ENCODE results near the gene MRPL45. TPM values are rescaled to one million over a fixed set of nuclear protein-coding genes. Genes with fewer than 3 reads are reported as not detected.

MRPL45 gene
- total and polyA plus RNA-seq, 2 of the 13 experiments (the other 11 are each of a cell fraction or from before 2014, with no cell fraction given): 89.5 to 157 TPM

DNA sequence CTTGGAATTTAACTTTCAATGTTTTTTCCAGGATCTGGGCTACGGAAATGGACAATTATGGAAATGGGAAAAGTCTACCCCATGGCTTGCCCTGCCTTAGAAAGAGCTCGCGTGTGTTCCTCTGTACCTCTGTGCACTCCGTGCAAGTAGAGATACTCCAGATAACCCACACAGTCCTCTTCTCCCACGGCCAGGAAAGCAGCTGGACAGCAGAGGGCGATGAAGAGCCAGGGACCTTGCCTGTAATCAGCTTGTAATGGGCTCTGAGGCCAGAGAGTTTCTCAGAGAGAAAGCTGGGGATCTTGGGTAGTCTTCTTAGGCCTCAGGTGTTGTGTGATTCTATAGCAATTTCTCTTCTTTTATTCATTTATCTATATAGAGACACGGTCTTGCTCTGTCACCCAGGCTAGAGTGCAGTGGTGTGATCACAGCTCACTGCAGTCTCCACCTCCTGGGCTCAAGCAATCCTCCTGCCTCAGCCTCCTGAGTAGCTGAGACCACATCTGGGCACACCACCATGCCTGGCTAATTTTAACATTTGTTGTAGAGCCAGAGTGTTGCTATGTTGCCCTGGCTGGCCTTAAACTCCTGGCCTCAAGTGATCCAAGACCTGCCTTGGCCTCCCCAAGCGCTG is 52.2 kb downstream of the MRPL45 start (continued):
- TF ChIP-seq XRCC5 (optimal IDR thresholded peaks at IDR 0.05; ENCODE audit: low read length): peak; percentile 98
- TF ChIP-seq ZIK1 (CRISPR knock-in tag; IDR thresholded peaks at IDR 0.05; ENCODE audit: borderline replicate concordance, low read depth): no peak
- TF ChIP-seq SOX5 (CRISPR knock-in tag; IDR thresholded peaks at IDR 0.05; ENCODE audit: borderline replicate concordance): peak; percentile 28; the same call in 1 of the 2 replicates
- no peak for TF ChIP-seq ARNT (IDR thresholded peaks at IDR 0.05)
- TF ChIP-seq HMGA1 (CRISPR knock-in tag; conservative IDR thresholded peaks at IDR 0.05): no peak
- no peak for TF ChIP-seq NCOR1 (IDR thresholded peaks at IDR 0.05; ENCODE audit: borderline replicate concordance, low read length)
- TF ChIP-seq SKI (IDR thresholded peaks at IDR 0.05; ENCODE audit: partially characterized antibody): no peak
- TF ChIP-seq, protein P1, sequence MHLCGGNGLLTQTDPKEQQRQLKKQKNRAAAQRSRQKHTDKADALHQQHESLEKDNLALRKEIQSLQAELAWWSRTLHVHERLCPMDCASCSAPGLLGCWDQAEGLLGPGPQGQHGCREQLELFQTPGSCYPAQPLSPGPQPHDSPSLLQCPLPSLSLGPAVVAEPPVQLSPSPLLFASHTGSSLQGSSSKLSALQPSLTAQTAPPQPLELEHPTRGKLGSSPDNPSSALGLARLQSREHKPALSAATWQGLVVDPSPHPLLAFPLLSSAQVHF (CRISPR knock-in tag; IDR thresholded peaks at IDR 0.05): no peak
- no peak for TF ChIP-seq ARNTL (CRISPR knock-in tag; IDR thresholded peaks at IDR 0.05)
- TF ChIP-seq ZNF749 (CRISPR knock-in tag; IDR thresholded peaks at IDR 0.05; ENCODE audit: borderline replicate concordance): no peak
- TF ChIP-seq GATAD1 (CRISPR knock-in tag; IDR thresholded peaks at IDR 0.05): peak; percentile 25; the same call in 1 of the 2 replicates
- TF ChIP-seq, protein P2, sequence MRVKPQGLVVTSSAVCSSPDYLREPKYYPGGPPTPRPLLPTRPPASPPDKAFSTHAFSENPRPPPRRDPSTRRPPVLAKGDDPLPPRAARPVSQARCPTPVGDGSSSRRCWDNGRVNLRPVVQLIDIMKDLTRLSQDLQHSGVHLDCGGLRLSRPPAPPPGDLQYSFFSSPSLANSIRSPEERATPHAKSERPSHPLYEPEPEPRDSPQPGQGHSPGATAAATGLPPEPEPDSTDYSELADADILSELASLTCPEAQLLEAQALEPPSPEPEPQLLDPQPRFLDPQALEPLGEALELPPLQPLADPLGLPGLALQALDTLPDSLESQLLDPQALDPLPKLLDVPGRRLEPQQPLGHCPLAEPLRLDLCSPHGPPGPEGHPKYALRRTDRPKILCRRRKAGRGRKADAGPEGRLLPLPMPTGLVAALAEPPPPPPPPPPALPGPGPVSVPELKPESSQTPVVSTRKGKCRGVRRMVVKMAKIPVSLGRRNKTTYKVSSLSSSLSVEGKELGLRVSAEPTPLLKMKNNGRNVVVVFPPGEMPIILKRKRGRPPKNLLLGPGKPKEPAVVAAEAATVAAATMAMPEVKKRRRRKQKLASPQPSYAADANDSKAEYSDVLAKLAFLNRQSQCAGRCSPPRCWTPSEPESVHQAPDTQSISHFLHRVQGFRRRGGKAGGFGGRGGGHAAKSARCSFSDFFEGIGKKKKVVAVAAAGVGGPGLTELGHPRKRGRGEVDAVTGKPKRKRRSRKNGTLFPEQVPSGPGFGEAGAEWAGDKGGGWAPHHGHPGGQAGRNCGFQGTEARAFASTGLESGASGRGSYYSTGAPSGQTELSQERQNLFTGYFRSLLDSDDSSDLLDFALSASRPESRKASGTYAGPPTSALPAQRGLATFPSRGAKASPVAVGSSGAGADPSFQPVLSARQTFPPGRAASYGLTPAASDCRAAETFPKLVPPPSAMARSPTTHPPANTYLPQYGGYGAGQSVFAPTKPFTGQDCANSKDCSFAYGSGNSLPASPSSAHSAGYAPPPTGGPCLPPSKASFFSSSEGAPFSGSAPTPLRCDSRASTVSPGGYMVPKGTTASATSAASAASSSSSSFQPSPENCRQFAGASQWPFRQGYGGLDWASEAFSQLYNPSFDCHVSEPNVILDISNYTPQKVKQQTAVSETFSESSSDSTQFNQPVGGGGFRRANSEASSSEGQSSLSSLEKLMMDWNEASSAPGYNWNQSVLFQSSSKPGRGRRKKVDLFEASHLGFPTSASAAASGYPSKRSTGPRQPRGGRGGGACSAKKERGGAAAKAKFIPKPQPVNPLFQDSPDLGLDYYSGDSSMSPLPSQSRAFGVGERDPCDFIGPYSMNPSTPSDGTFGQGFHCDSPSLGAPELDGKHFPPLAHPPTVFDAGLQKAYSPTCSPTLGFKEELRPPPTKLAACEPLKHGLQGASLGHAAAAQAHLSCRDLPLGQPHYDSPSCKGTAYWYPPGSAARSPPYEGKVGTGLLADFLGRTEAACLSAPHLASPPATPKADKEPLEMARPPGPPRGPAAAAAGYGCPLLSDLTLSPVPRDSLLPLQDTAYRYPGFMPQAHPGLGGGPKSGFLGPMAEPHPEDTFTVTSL (CRISPR knock-in tag; IDR thresholded peaks at IDR 0.05; ENCODE audit: borderline replicate concordance): no peak
- 0 out of 2 replicates have a peak, but pooled peaks have one; percentile 28 for TF ChIP-seq ELF3 (CRISPR knock-in tag; IDR thresholded peaks at IDR 0.05)
- TF ChIP-seq SMYD3 (CRISPR knock-in tag; IDR thresholded peaks at IDR 0.05): no peak
- peak; percentile 73 for TF ChIP-seq GATAD2A (CRISPR knock-in tag; IDR thresholded peaks at IDR 0.05)
- TF ChIP-seq, protein P3, sequence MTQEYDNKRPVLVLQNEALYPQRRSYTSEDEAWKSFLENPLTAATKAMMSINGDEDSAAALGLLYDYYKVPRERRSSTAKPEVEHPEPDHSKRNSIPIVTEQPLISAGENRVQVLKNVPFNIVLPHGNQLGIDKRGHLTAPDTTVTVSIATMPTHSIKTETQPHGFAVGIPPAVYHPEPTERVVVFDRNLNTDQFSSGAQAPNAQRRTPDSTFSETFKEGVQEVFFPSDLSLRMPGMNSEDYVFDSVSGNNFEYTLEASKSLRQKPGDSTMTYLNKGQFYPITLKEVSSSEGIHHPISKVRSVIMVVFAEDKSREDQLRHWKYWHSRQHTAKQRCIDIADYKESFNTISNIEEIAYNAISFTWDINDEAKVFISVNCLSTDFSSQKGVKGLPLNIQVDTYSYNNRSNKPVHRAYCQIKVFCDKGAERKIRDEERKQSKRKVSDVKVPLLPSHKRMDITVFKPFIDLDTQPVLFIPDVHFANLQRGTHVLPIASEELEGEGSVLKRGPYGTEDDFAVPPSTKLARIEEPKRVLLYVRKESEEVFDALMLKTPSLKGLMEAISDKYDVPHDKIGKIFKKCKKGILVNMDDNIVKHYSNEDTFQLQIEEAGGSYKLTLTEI (CRISPR knock-in tag; conservative IDR thresholded peaks at IDR 0.05): no peak
- no peak for TF ChIP-seq NR2F6 (IDR thresholded peaks at IDR 0.05)
- peak; percentile 24; the same call in 1 of the 2 replicates for TF ChIP-seq NR2F6 (CRISPR knock-in tag; IDR thresholded peaks at IDR 0.05)
- TF ChIP-seq, protein P4, sequence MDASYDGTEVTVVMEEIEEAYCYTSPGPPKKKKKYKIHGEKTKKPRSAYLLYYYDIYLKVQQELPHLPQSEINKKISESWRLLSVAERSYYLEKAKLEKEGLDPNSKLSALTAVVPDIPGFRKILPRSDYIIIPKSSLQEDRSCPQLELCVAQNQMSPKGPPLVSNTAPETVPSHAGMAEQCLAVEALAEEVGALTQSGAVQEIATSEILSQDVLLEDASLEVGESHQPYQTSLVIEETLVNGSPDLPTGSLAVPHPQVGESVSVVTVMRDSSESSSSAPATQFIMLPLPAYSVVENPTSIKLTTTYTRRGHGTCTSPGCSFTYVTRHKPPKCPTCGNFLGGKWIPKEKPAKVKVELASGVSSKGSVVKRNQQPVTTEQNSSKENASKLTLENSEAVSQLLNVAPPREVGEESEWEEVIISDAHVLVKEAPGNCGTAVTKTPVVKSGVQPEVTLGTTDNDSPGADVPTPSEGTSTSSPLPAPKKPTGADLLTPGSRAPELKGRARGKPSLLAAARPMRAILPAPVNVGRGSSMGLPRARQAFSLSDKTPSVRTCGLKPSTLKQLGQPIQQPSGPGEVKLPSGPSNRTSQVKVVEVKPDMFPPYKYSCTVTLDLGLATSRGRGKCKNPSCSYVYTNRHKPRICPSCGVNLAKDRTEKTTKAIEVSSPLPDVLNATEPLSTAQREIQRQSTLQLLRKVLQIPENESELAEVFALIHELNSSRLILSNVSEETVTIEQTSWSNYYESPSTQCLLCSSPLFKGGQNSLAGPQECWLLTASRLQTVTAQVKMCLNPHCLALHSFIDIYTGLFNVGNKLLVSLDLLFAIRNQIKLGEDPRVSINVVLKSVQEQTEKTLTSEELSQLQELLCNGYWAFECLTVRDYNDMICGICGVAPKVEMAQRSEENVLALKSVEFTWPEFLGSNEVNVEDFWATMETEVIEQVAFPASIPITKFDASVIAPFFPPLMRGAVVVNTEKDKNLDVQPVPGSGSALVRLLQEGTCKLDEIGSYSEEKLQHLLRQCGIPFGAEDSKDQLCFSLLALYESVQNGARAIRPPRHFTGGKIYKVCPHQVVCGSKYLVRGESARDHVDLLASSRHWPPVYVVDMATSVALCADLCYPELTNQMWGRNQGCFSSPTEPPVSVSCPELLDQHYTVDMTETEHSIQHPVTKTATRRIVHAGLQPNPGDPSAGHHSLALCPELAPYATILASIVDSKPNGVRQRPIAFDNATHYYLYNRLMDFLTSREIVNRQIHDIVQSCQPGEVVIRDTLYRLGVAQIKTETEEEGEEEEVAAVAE (CRISPR knock-in tag; IDR thresholded peaks at IDR 0.05; ENCODE audit: borderline replicate concordance): 0 out of 2 replicates have a peak, but pooled peaks have one; percentile 41
